ENCODE results near the gene STARD10. TPM values are rescaled to one million over a fixed set of nuclear protein-coding genes. Genes with fewer than 3 reads are reported as not detected.

The STARD10 gene
- total and polyA plus RNA-seq, 2 donors (not counting 3 experiments of a cell fraction or from before 2014, with no cell fraction given), result 16.1 to 22.5 TPM

DNA sequence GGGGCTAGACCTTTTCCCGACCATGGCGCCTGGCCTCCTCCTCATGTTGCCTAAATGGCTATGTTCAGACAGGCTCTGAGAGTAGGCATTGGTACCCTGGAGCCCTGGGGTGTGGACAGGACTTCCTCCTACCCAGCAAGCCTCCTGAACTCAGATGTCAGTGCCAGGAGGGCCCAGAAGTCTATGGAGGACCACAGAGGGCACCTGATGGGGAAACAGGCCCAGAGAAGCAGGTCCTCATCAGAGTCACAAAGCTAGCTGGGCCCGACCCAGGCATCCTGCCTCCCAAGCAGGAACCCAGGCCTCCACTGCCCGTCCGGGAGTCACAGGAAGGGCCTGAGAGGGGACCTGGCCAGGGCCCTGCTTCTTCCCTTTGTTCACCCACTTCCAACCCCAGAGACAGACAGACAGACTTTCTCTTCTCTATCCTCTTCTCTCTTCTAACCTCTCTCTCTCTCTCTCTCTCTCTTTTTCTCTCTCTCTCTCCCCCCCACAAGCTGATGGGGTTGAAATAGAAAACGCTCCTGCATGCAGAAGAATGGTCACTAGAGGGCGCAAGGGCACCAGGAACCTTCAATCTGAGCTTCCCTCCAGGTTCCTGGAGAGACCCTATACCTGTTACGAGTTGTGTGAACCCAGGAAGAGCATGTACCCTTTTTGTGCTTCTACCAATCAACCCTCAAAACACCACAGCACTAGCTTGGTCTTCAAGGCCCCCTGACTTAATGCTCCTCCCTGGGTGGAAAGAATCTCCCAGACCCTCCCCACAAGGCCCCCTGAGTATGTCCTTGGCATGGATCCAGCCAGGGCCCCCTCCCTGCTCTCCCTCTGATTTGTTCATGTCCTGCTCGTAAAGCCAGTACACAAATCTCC is 68.8 kb downstream of the STARD10 start:
- peak; percentile 86 for DNase-seq (ENCODE audit: low read depth, low spot score)
- FAIRE-seq, result peak; percentile 78
- Histone ChIP-seq H3K4me1 (ENCODE audit: control insufficient read depth, extremely low read depth, insufficient read depth, low read length) (peaks cover 19% of the 10 kb centered on the region), H3K9me1 (replicated peaks; ENCODE audit: control insufficient read depth, extremely low read depth, insufficient read depth, low read length) (no peaks in the 10 kb centered on the region), H3K4me2 (ENCODE audit: insufficient read depth, low read length) (no peak overlapping the region), H3K27me3 (ENCODE audit: control insufficient read depth in 2 of 2, insufficient read depth in 2 of 2, low read length in 2 of 2) (no peaks in the 10 kb centered on the region), H3K36me3 (ENCODE audit: control insufficient read depth in 2 of 2, extremely low read depth in 1 of 2, insufficient read depth in 2 of 2, low read length in 2 of 2) (no peaks in the 10 kb centered on the region), H3K9ac (replicated peaks; ENCODE audit: extremely low read depth, insufficient read depth, low read length) (no peak overlapping the region), H3K4me3 (replicated peaks in 1 of 3; ENCODE audit: insufficient read depth in 1 of 3, low read depth in 1 of 3, low read length in 3 of 3) (no peak overlapping the region), H3K79me2 (ENCODE audit: control insufficient read depth, insufficient read depth, low read length) (peaks cover 20% of the 10 kb centered on the region), H3K9me3 (replicated peaks; ENCODE audit: control insufficient read depth, insufficient read depth, low read length) (no peaks in the 10 kb centered on the region), H2AFZ (ENCODE audit: low read depth, low read length) (no peak overlapping the region), H3K27ac (ENCODE audit: insufficient read depth, low read depth, low read length) (no peak overlapping the region), H4K20me1 (replicated peaks; ENCODE audit: control insufficient read depth, extremely low read depth, insufficient read depth, low read length) (no peaks in the 10 kb centered on the region)
- CTCF ChIA-PET, result interaction anchor here (0.5 to 6.0 kb wide), 65 partner anchors 9 to 1181 kb away, joined by 3 to 136 read pairs (median 5); partner anchors contain the start of genes ARAP1 and STARD10
- dilution Hi-C loops (cut with MboI; ENCODE audit: extremely low pct_ligation_motif_present, low sequenced_read_pairs), result no loop called here
- POLR2A ChIA-PET, result interaction anchor here (0.6 to 1.5 kb wide), 3 partner anchors 68 to 88 kb away, joined by 3 to 4 read pairs (median 4); partner anchors contain the start of gene STARD10
- TF ChIP-seq GATA2 (IDR thresholded peaks at IDR 0.05; ENCODE audit: insufficient read depth, insufficient read length, low read depth, low read length) (no peak), FOS (IDR thresholded peaks at IDR 0.05; ENCODE audit: borderline replicate concordance, insufficient read depth, low read length) (no peak)
- TF ChIP-seq, protein P1, sequence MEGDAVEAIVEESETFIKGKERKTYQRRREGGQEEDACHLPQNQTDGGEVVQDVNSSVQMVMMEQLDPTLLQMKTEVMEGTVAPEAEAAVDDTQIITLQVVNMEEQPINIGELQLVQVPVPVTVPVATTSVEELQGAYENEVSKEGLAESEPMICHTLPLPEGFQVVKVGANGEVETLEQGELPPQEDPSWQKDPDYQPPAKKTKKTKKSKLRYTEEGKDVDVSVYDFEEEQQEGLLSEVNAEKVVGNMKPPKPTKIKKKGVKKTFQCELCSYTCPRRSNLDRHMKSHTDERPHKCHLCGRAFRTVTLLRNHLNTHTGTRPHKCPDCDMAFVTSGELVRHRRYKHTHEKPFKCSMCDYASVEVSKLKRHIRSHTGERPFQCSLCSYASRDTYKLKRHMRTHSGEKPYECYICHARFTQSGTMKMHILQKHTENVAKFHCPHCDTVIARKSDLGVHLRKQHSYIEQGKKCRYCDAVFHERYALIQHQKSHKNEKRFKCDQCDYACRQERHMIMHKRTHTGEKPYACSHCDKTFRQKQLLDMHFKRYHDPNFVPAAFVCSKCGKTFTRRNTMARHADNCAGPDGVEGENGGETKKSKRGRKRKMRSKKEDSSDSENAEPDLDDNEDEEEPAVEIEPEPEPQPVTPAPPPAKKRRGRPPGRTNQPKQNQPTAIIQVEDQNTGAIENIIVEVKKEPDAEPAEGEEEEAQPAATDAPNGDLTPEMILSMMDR (IDR thresholded peaks at IDR 0.05; ENCODE audit: extremely low read depth in 1 of 2, insufficient read depth in 1 of 2, low read depth in 1 of 2, low read length in 2 of 2), result peak; percentile 87 to 88
- no TSS peak for BruUV-seq (replicated peaks)
- intact Hi-C loops (cut with micrococcal nuclease), result loop anchor here (1.0 kb wide), 5 partner anchors 68 to 517 kb away; partner anchors contain the start of gene ATG16L2
